H1 (cell line): ENCODE results near the gene KNDC1. TPM values are rescaled to one million over a fixed set of nuclear protein-coding genes. Genes with fewer than 3 reads are reported as not detected.
A peak's percentile ranks its signal among the peaks of the same experiment; 100 is the strongest.

Experiments used
- CTCF ChIA-PET: fragments of 300-600 bp; sonication (Branson Sonifier 250); formaldehyde crosslinking; loops from one replicate; lab custom pipeline; 2021; ENCODE audit not compliant: partially characterized antibody; lab: Charles Lee
- POLR2A ChIA-PET: fragments of 300-600 bp; sonication (Branson Sonifier 250); formaldehyde crosslinking; loops from one replicate; lab custom pipeline; 2021; ENCODE audit warnings: inconsistent platforms; ENCODE audit not compliant: partially characterized antibody; lab: Charles Lee
- DNase-seq, 2 experiments: peaks; one replicate each; pipeline versions ENCODE4 v3.0.0 to v3.0.0-alpha.2; 2010 to 2022; ENCODE audit warnings: low spot score in 2 of 2, low read depth in 1 of 2, mixed read lengths in 1 of 2
- FAIRE-seq: peaks from 2 replicates; lab custom pipeline; 2011; peaks lifted over from hg19 to GRCh38; lab: Jason Lieb, UNC
- H2AFZ ChIP-seq: 2 replicates; pipeline ENCODE4 v1.8.1; 2012; ENCODE audit warnings: low read length, inconsistent platforms
- H2AK5ac ChIP-seq: 2 replicates; pipeline ENCODE4 v1.6.1; 2013; ENCODE audit warnings: low read depth, low read length
- H2BK120ac ChIP-seq: replicated peaks from 2 replicates; pipeline ENCODE3; 2013; ENCODE audit warnings: low read depth, low read length, inconsistent platforms
- H2BK12ac ChIP-seq: 2 replicates; pipeline ENCODE4 v1.6.1; 2013; ENCODE audit warnings: low read depth, low read length
- H2BK15ac ChIP-seq: 2 replicates; pipeline ENCODE4 v1.6.1; 2013; ENCODE audit warnings: low read length
- H2BK20ac ChIP-seq: 2 replicates; pipeline ENCODE4 v1.6.1; 2013; ENCODE audit warnings: low read length
- H2BK5ac ChIP-seq: 2 replicates; pipeline ENCODE4 v1.6.1; 2013; ENCODE audit warnings: low read depth, low read length
- H3K14ac ChIP-seq: 2 replicates; pipeline ENCODE4 v1.6.1; 2013; ENCODE audit warnings: inconsistent platforms; ENCODE audit not compliant: insufficient read length
- H3K18ac ChIP-seq: 2 replicates; pipeline ENCODE4 v1.6.1; 2013; ENCODE audit warnings: low read length; ENCODE audit errors: extremely low read depth
- H3K23ac ChIP-seq: 2 replicates; pipeline ENCODE4 v1.6.1; 2013; ENCODE audit warnings: inconsistent platforms; ENCODE audit not compliant: insufficient read length
- H3K23me2 ChIP-seq: 2 replicates; pipeline ENCODE4 v1.6.1; 2013; ENCODE audit warnings: low read depth, low read length
- H3K27ac ChIP-seq: 2 replicates; pipeline ENCODE4 v1.6.1; 2011; ENCODE audit warnings: low read depth, low read length, inconsistent platforms
- H3K27me3 ChIP-seq, 4 experiments: replicated peaks in 1 of 4; 1 replicate in 1 of 4; 2 replicates in 3 of 4; pipeline versions ENCODE4 v1.6.1 to v1.8.1; 2011 to 2013; ENCODE audit warnings: low read length in 3 of 4, mild to moderate bottlenecking in 3 of 4, inconsistent platforms in 2 of 4, mixed read lengths in 2 of 4, moderate library complexity in 1 of 4; ENCODE audit not compliant: control insufficient read depth in 3 of 4, insufficient read depth in 3 of 4; ENCODE audit errors: extremely low read depth in 1 of 4
- H3K36me3 ChIP-seq, 4 experiments: 2 replicates each; pipeline versions ENCODE4 v1.6.1 to v1.8.1; 2011 to 2013; ENCODE audit warnings: mild to moderate bottlenecking in 4 of 4, low read length in 3 of 4, moderate library complexity in 2 of 4, control low read depth in 1 of 4, inconsistent platforms in 1 of 4; ENCODE audit not compliant: insufficient read depth in 4 of 4, control insufficient read depth in 2 of 4
- H3K4ac ChIP-seq: replicated peaks from 2 replicates; pipeline ENCODE3; 2013; ENCODE audit warnings: low read length, low read depth, mixed read lengths, inconsistent platforms; ENCODE audit not compliant: insufficient read length
- H3K4me1 ChIP-seq, 4 experiments: replicated peaks in 1 of 4; 1 replicate in 1 of 4; 2 replicates in 3 of 4; pipeline versions ENCODE4 v1.6.1 to v1.8.1; 2011 to 2013; ENCODE audit warnings: low read length in 3 of 4, inconsistent platforms in 2 of 4, mixed read lengths in 1 of 4; ENCODE audit not compliant: insufficient read depth in 4 of 4, control insufficient read depth in 3 of 4
- H3K4me2 ChIP-seq, 2 experiments: 2 replicates each; pipeline versions ENCODE4 v1.6.1 to v1.8.1; 2011 to 2013; ENCODE audit warnings: low read depth in 2 of 2, low read length in 2 of 2, control low read depth in 1 of 2, inconsistent platforms in 1 of 2, mild to moderate bottlenecking in 1 of 2; ENCODE audit not compliant: insufficient read depth in 1 of 2
- H3K4me3 ChIP-seq, 4 experiments: fragments of 200-600, 300-600 bp in 1 of 4; sonication (generic), shearing (Covaris generic), sonication (Bioruptor Twin) in 1 of 4; 2 replicates each; pipeline versions ENCODE4 v1.5.1 to v1.8.1; 2011 to 2016; ENCODE audit warnings: low read length in 4 of 4, low read depth in 3 of 4, control low read depth in 2 of 4, inconsistent platforms in 2 of 4, mild to moderate bottlenecking in 2 of 4, mixed read lengths in 1 of 4, moderate library complexity in 1 of 4; ENCODE audit not compliant: insufficient read depth in 2 of 4; ENCODE audit errors: extremely low read depth in 1 of 4
- H3K56ac ChIP-seq: replicated peaks from 2 replicates; pipeline ENCODE3; 2013; ENCODE audit warnings: low read depth, mild to moderate bottlenecking, mixed read lengths, low read length, inconsistent platforms; ENCODE audit not compliant: insufficient read length
- H3K79me1 ChIP-seq: 2 replicates; pipeline ENCODE4 v1.6.1; 2013; ENCODE audit warnings: low read depth, low read length, control low read depth
- H3K79me2 ChIP-seq, 2 experiments: 2 replicates each; pipeline versions ENCODE4 v1.6.1 to v1.8.1; 2012 to 2013; ENCODE audit warnings: low read length in 2 of 2, mild to moderate bottlenecking in 2 of 2, inconsistent platforms in 1 of 2; ENCODE audit not compliant: insufficient read depth in 2 of 2, control insufficient read depth in 1 of 2
- H3K9ac ChIP-seq, 4 experiments: replicated peaks in 1 of 4; 1 replicate in 1 of 4; 2 replicates in 3 of 4; pipeline versions ENCODE4 v1.6.1 to v1.8.1; 2011 to 2013; ENCODE audit warnings: low read depth in 3 of 4, low read length in 3 of 4, control low read depth in 2 of 4, mild to moderate bottlenecking in 2 of 4, moderate library complexity in 2 of 4, inconsistent platforms in 1 of 4; ENCODE audit errors: extremely low read depth in 1 of 4
- H3K9me3 ChIP-seq, 2 experiments: 2 replicates each; pipeline versions ENCODE4 v1.6.1 to v1.8.1; 2012 to 2013; ENCODE audit warnings: mild to moderate bottlenecking in 2 of 2, moderate library complexity in 2 of 2, control low read depth in 1 of 2, inconsistent platforms in 1 of 2, low read depth in 1 of 2, low read length in 1 of 2, mixed read lengths in 1 of 2; ENCODE audit not compliant: insufficient read depth in 2 of 2
- H4K20me1 ChIP-seq, 2 experiments: replicated peaks in 1 of 2; 2 replicates each; pipeline versions ENCODE3 to v1.8.1; 2011 to 2013; ENCODE audit warnings: inconsistent platforms in 2 of 2, low read length in 2 of 2, mild to moderate bottlenecking in 1 of 2; ENCODE audit not compliant: insufficient read depth in 2 of 2, control insufficient read depth in 1 of 2
- H4K5ac ChIP-seq: 2 replicates; pipeline ENCODE4 v1.6.1; 2013; ENCODE audit warnings: low read length, low read depth, mixed read lengths, inconsistent platforms; ENCODE audit not compliant: insufficient read length
- H4K8ac ChIP-seq: 2 replicates; pipeline ENCODE4 v1.8.0; 2013; ENCODE audit warnings: mild to moderate bottlenecking, moderate library complexity, low read length, inconsistent platforms; ENCODE audit not compliant: insufficient read depth; ENCODE audit errors: extremely low read depth
- H4K91ac ChIP-seq: replicated peaks from 2 replicates; pipeline ENCODE3; 2013; ENCODE audit warnings: low read length, mixed read lengths, inconsistent platforms; ENCODE audit not compliant: insufficient read length
- CREB1 ChIP-seq: IDR thresholded peaks from 2 replicates; pipeline ENCODE4 v1.6.1; 2012; ENCODE audit warnings: inconsistent platforms
- EZH2 ChIP-seq: fragments of 200-600 bp; sonication (generic); IDR thresholded peaks from 2 replicates; pipeline ENCODE4 v1.7.1; 2012; ENCODE audit warnings: low read depth, mild to moderate bottlenecking, moderate library complexity, low read length, inconsistent platforms; ENCODE audit not compliant: severe bottlenecking
- MAX ChIP-seq: IDR thresholded peaks from 2 replicates; pipeline ENCODE4 v1.6.1; 2012; ENCODE audit warnings: inconsistent platforms
- POLR2A ChIP-seq, 2 experiments: IDR thresholded peaks; 1 replicate in 1 of 2; 2 replicates in 1 of 2; pipeline ENCODE4 v1.6.1; 2011; ENCODE audit warnings: low read depth in 2 of 2, low read length in 2 of 2, mild to moderate bottlenecking in 2 of 2; ENCODE audit errors: control extremely low read depth in 1 of 2
- SP1 ChIP-seq: IDR thresholded peaks from 2 replicates; pipeline ENCODE4 v1.6.1; 2011; ENCODE audit warnings: low read depth, low read length
- TAF1 ChIP-seq: IDR thresholded peaks from 2 replicates; pipeline ENCODE4 v1.6.1; 2011; ENCODE audit warnings: mild to moderate bottlenecking, low read depth, low read length
- USF2 ChIP-seq: IDR thresholded peaks from 2 replicates; pipeline ENCODE4 v1.6.1; 2011; ENCODE audit warnings: low read length, improper control_type of control experiment
- WGBS, 2 experiments: shearing (Covaris generic) in 1 of 2; methylation state at CpG; one replicate each; pipeline versions ENCODE4 v1.1.6 to v1.1.7; 2013 to 2015; ENCODE audit warnings: low lambda C conversion rate in 2 of 2, mixed read lengths in 2 of 2, inconsistent platforms in 1 of 2, low coverage in 1 of 2, missing lambda C conversion rate in 1 of 2; ENCODE audit not compliant: insufficient replicate concordance in 2 of 2, insufficient coverage in 1 of 2, insufficient read length in 1 of 2; ENCODE audit errors: extremely low coverage in 1 of 2, missing lambda C conversion rate in 1 of 2; 5-methylcytosine and 5-hydroxymethylcytosine counted together
- polyA plus RNA-seq, 7 experiments: library from polyadenylated mRNA; depleted of rRNA in 3 of 7; stranded (reverse) in 5 of 7; unstranded in 2 of 7; fragments of >200 nt in 5 of 7; fragments of 200-250 nt in 2 of 7; gene quantifications; 1 replicate in 5 of 7; 2 replicates in 1 of 7; 4 replicates in 1 of 7; pipeline versions ENCODE4 v1.2.1 to v1.2.3, GENCODE V29; 2011 to 2013; ENCODE audit warnings: missing spikeins in 2 of 7, mixed read lengths in 2 of 7
- total RNA-seq: library from RNA; stranded (reverse); fragmentation: NEBNext Ultra II Directional; extraction: Animal tissue kit (Norgen Biotek cat#: 25700); gene quantifications from 2 replicates; pipeline ENCODE4 v1.2.1, GENCODE V29; 2021

KNDC1 gene
- total and polyA plus RNA-seq, 2 of the 8 experiments (the other 6 are each of a cell fraction or from before 2014, with no cell fraction given) = 7.5 to 16.7 TPM

DNA sequence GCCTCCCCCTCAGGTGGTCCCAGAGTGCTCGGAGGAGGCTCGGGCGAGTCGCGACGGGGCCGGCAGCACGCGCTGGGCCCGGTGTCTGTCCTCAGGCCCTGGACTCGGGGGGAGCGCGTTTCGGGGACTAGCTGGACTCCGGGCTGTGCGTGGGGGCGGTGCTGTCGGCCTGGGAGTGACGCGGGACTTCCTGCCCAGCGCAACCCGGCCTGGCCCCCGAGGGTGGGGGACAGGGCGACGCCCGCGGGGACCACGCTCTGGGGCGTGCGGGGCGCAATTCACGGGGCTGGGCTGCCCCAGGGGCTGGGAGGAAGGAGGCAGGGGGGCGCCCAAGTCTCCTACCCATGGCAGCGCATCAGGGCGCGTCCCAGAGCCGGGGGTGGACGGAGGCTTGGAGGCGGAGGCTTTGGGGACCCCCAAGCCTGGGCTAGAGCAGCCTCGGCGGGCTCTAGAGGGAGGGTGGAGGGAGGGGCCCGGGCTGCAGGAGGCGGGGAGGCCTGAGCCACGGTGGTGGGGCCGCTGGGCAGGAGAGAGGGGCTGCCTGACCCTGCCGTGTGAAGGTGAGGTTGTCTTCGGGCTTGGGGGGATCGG, 75.3 kb downstream of the KNDC1 start:
- no peak overlapping the region for H3K23ac ChIP-seq
- H3K4me3 ChIP-seq = peak overlapping the region; percentile 5 to 62 (median 27); a peak in 5 of 8 replicates
- H3K4me2 ChIP-seq = peak overlapping the region; percentile 91 to 92
- 22% methylated on average over 36 of the region's 48 CpGs; no CpG with 5 or more reads in 1 of the 2 experiments for WGBS, 2 experiments
- H2BK5ac ChIP-seq = peak overlapping the region; percentile 24; the same call in 1 of the 2 replicates
- peaks cover 0 to 8% of the 10 kb centered on the region in 2 experiments; a peak in 1 of 4 replicates for H3K9me3 ChIP-seq
- H2BK12ac ChIP-seq = peak overlapping the region; percentile 23; the same call in 1 of the 2 replicates
- ChIA-PET CTCF (interaction anchor here (0.6 kb wide), 1 partner anchor 358 kb away, joined by 3 read pairs; no protein-coding TSS in a partner anchor), POLR2A (interaction anchor here (1.0 to 1.5 kb wide), 2 partner anchors 8 to 10 kb away, joined by 3 read pairs; no protein-coding TSS in a partner anchor)
- H2BK15ac ChIP-seq = no peak overlapping the region
- H2AFZ ChIP-seq = no peak overlapping the region
- H3K79me1 ChIP-seq = peaks cover 2% of the 10 kb centered on the region; the same call in 1 of the 2 replicates
- H3K27me3 ChIP-seq = peaks cover 35 to 60% (median 56%) of the 10 kb centered on the region in 4 experiments
- no peaks in the 10 kb centered on the region for H4K20me1 ChIP-seq
- no peak overlapping the region for H3K14ac ChIP-seq
- H2AK5ac ChIP-seq = no peak overlapping the region
- H3K18ac ChIP-seq = peak overlapping the region; percentile 60; the same call in 1 of the 2 replicates
- FAIRE-seq (no peak), DNase-seq (no peak)
- H3K56ac ChIP-seq = no peak overlapping the region
- H3K4me1 ChIP-seq = peaks cover 3 to 41% (median 21%) of the 10 kb centered on the region in 4 experiments
- peak overlapping the region; percentile 81 for H4K91ac ChIP-seq
- peaks cover 16% of the 10 kb centered on the region; the same call in 1 of the 2 replicates for H3K23me2 ChIP-seq
- H4K8ac ChIP-seq = peak overlapping the region; percentile 62; the same call in 1 of the 2 replicates
- H2BK20ac ChIP-seq = no peak overlapping the region
- no peaks in the 10 kb centered on the region for H3K79me2 ChIP-seq
- H2BK120ac ChIP-seq = no peak overlapping the region
- no peak overlapping the region for H4K5ac ChIP-seq
- H3K4ac ChIP-seq = no peak overlapping the region
- TF ChIP-seq EZH2 (peak; percentile 3), TAF1 (0 out of 2 replicates have a peak, but pooled peaks have one; percentile 3), MAX (0 out of 2 replicates have a peak, but pooled peaks have one; percentile 28), POLR2A (IDR thresholded peaks at IDR 0.05; ENCODE audit: control extremely low read depth in 1 of 2, low read depth in 2 of 2, low read length in 2 of 2) (no peak), USF2 (no peak), SP1 (no peak), CREB1 (peak; percentile 58; the same call in 1 of the 2 replicates)
- no peak overlapping the region for H3K27ac ChIP-seq
- no peak overlapping the region for H3K9ac ChIP-seq
- peaks cover 0 to 12% (median 4%) of the 10 kb centered on the region in 4 experiments; a peak in 3 of 8 replicates for H3K36me3 ChIP-seq
